KMS-11 (cell line): ENCODE data around the gene NR2F1-AS1.
"Not testable (repeated sequence)": the region's sequence is repeated elsewhere in the genome, so short reads cannot be mapped to it uniquely, and the experiment has no call there.

Experiments used
- H2AFZ ChIP-seq: fragments of 200-600 bp; sonication (generic); 2 replicates; pipeline ENCODE4 v1.6.1; 2016; ENCODE audit warnings: antibody characterized with exemption, mixed run types, low read depth
- H3K27ac ChIP-seq: fragments of 200-600 bp; sonication (generic); 2 replicates; pipeline ENCODE4 v1.6.1; 2016; ENCODE audit warnings: mild to moderate bottlenecking, mixed run types
- H3K27me3 ChIP-seq: fragments of 200-600 bp; sonication (generic); 2 replicates; pipeline ENCODE4 v1.6.1; 2017; ENCODE audit warnings: mild to moderate bottlenecking, low read depth, mixed run types, moderate library complexity; ENCODE audit not compliant: insufficient read depth
- H3K36me3 ChIP-seq: fragments of 200-600 bp; sonication (generic); 2 replicates; pipeline ENCODE4 v1.6.1; 2017; ENCODE audit warnings: mild to moderate bottlenecking, mixed run types; ENCODE audit not compliant: insufficient read depth
- H3K4me1 ChIP-seq: fragments of 200-600 bp; sonication (generic); 2 replicates; pipeline ENCODE4 v1.6.1; 2016; ENCODE audit warnings: mild to moderate bottlenecking, low read depth, mixed run types; ENCODE audit not compliant: poor library complexity, severe bottlenecking
- H3K4me2 ChIP-seq: fragments of 200-600 bp; sonication (generic); 2 replicates; pipeline ENCODE4 v1.7.0; 2016; ENCODE audit warnings: mild to moderate bottlenecking, mixed run types
- H3K4me3 ChIP-seq: fragments of 200-600 bp; sonication (generic); IDR thresholded peaks from 2 replicates; pipeline ENCODE4 v1.6.1; 2017; ENCODE audit warnings: low read depth, low read length, mixed read lengths; ENCODE audit not compliant: insufficient read depth
- H3K79me2 ChIP-seq: fragments of 200-600 bp; sonication (generic); 2 replicates; pipeline ENCODE4 v1.6.1; 2016; ENCODE audit warnings: low read depth, mixed run types; ENCODE audit not compliant: insufficient read depth
- H3K9ac ChIP-seq: fragments of 200-600 bp; sonication (generic); 2 replicates; pipeline ENCODE4 v1.6.1; 2016; ENCODE audit warnings: mild to moderate bottlenecking, mixed run types
- H4K20me1 ChIP-seq: fragments of 200-600 bp; sonication (generic); 2 replicates; pipeline ENCODE4 v1.6.1; 2016; ENCODE audit warnings: mild to moderate bottlenecking, mixed run types; ENCODE audit not compliant: insufficient read depth
- CTCF ChIP-seq: fragments of 200-600 bp; sonication (generic); conservative IDR thresholded peaks from 2 replicates; pipeline ENCODE4 v1.6.1; 2017; ENCODE audit warnings: low read depth, mild to moderate bottlenecking, antibody characterized with exemption, low read length, moderate library complexity, mixed read lengths

NR2F1-AS1 gene

GRCh38 chr5:93395010-93395409 is 186.0 kb downstream of the NR2F1-AS1 start:
- no peak for TF ChIP-seq CTCF

GRCh38 chr5:93394301-93394700 is 186.7 kb downstream of the NR2F1-AS1 start:
- Histone ChIP-seq H3K9ac (no peak overlapping the region), H4K20me1 (no peaks in the 10 kb centered on the region), H3K4me1 (no peaks in the 10 kb centered on the region), H3K36me3 (no peaks in the 10 kb centered on the region), H3K4me3 (no peak overlapping the region), H3K79me2 (no peaks in the 10 kb centered on the region), H2AFZ (no peak overlapping the region), H3K27ac (no peak overlapping the region), H3K4me2 (no peak overlapping the region), H3K27me3 (no peaks in the 10 kb centered on the region)
- TF ChIP-seq CTCF: no peak

More at GRCh38 chr5:93395010-93395409, 186.0 kb downstream of the NR2F1-AS1 start:
- Histone ChIP-seq H3K4me3 (no peak overlapping the region), H3K4me1 (peaks cover 4% of the 10 kb centered on the region), H3K27me3 (no peaks in the 10 kb centered on the region), H3K79me2 (no peaks in the 10 kb centered on the region), H3K4me2 (no peak overlapping the region), H3K36me3 (no peaks in the 10 kb centered on the region), H4K20me1 (no peaks in the 10 kb centered on the region), H2AFZ (no peak overlapping the region), H3K27ac (no peak overlapping the region), H3K9ac (no peak overlapping the region)

GRCh38 chr5:93391169-93391568 is 189.8 kb downstream of the NR2F1-AS1 start:
- not testable (repeated sequence) for H3K4me1 ChIP-seq, H3K4me3 ChIP-seq, H3K27ac ChIP-seq, H2AFZ ChIP-seq, H4K20me1 ChIP-seq, H3K79me2 ChIP-seq, H3K27me3 ChIP-seq, H3K9ac ChIP-seq, H3K4me2 ChIP-seq, H3K36me3 ChIP-seq

GRCh38 chr5:93385655-93386054 is 195.4 kb downstream of the NR2F1-AS1 start:
- Histone ChIP-seq H3K27me3 (no peaks in the 10 kb centered on the region), H2AFZ (no peak overlapping the region), H4K20me1 (no peaks in the 10 kb centered on the region), H3K27ac (no peak overlapping the region), H3K36me3 (no peaks in the 10 kb centered on the region), H3K79me2 (no peaks in the 10 kb centered on the region), H3K4me1 (peaks cover 22% of the 10 kb centered on the region), H3K4me3 (no peak overlapping the region), H3K9ac (no peak overlapping the region), H3K4me2 (peak overlapping the region; percentile 40; the same call in 1 of the 2 replicates)
- TF ChIP-seq CTCF: no peak

GRCh38 chr5:93384995-93385394 is 196.0 kb downstream of the NR2F1-AS1 start:
- Histone ChIP-seq H3K4me2 (peak overlapping the region; percentile 40; the same call in 1 of the 2 replicates), H3K9ac (no peak overlapping the region), H3K4me1 (peaks cover 22% of the 10 kb centered on the region), H2AFZ (no peak overlapping the region), H3K36me3 (no peaks in the 10 kb centered on the region), H3K79me2 (no peaks in the 10 kb centered on the region), H4K20me1 (no peaks in the 10 kb centered on the region), H3K27ac (no peak overlapping the region), H3K4me3 (no peak overlapping the region), H3K27me3 (no peaks in the 10 kb centered on the region)
- no peak for TF ChIP-seq CTCF
